Right cardiac atrium (tissue), 5 donors: ENCODE data around the gene C5orf47. TPM values are rescaled to one million over a fixed set of nuclear protein-coding genes. Genes with fewer than 3 reads are reported as not detected.

Experiments
- ATAC-seq, 2 donors: fragments of 200-7000 bp; cut with Tn5 transposase; one replicate each; pipeline versions ENCODE4 v1.8.0 to v1.9.1; 2020; ENCODE audit warnings: moderate library complexity in 2 of 2, mild to moderate bottlenecking in 1 of 2
- DNase-seq, 3 donors: peaks; one replicate each; pipeline ENCODE4 v3.0.0-alpha.2; 2020
- H3K27ac ChIP-seq: one replicate; pipeline ENCODE4 v1.5.1; 2013; ENCODE audit warnings: mild to moderate bottlenecking, low read length, control low read depth, moderate library complexity
- H3K27me3 ChIP-seq: one replicate; pipeline ENCODE4 v1.6.1; 2013; ENCODE audit not compliant: control insufficient read depth, insufficient read depth
- H3K4me1 ChIP-seq: one replicate; pipeline ENCODE4 v1.6.1; 2013; ENCODE audit warnings: low read length; ENCODE audit not compliant: control insufficient read depth, insufficient read depth
- H3K4me3 ChIP-seq: one replicate; pipeline ENCODE4 v1.5.1; 2013; ENCODE audit warnings: low read length, control low read depth
- H3K9me3 ChIP-seq: one replicate; pipeline ENCODE4 v1.6.1; 2013; ENCODE audit warnings: low read length; ENCODE audit not compliant: control insufficient read depth
- WGBS: extraction: QIAGEN DNeasy Blood & Tissue Kit; methylation state at CpG from one replicate; pipeline ENCODE4 v1.1.7; 2013; 5-methylcytosine and 5-hydroxymethylcytosine counted together
- intact Hi-C, 4 donors: fragments of 100-400 bp; cut with DNase I; formaldehyde crosslinking; loops; one replicate each; pipeline versions ENCODE4 v1.11.0 to v1.14.0; 2022 to 2023
- polyA plus RNA-seq: library from polyadenylated mRNA; stranded (reverse); fragments of 200-250 nt; gene quantifications from one replicate; pipeline ENCODE4 v1.2.3, GENCODE V29; 2013
- total RNA-seq, 4 donors: library from RNA; stranded (reverse); fragmentation: NEBNext Ultra II Directional; extraction: Animal tissue kit (Norgen Biotek cat#: 25700); gene quantifications; one replicate each; pipeline ENCODE4 v1.2.1, GENCODE V29; 2021
- donor health status: healthy with polysubstance abuse.
- donor health status: DM: no; HTN: yes; CAD: no.
- donor health status: DM: no; HTN: no; CAD: no.
- donor health status: DM: no; HTN: yes; CAD: no; lungs with severe emphysema.
- donor health status: DM: yes; HTN: yes; CAD: no.

Gene C5orf47
- total and polyA plus RNA-seq, 5 donors, result 0.09 to 0.22 TPM; not detected in 3

DNA sequence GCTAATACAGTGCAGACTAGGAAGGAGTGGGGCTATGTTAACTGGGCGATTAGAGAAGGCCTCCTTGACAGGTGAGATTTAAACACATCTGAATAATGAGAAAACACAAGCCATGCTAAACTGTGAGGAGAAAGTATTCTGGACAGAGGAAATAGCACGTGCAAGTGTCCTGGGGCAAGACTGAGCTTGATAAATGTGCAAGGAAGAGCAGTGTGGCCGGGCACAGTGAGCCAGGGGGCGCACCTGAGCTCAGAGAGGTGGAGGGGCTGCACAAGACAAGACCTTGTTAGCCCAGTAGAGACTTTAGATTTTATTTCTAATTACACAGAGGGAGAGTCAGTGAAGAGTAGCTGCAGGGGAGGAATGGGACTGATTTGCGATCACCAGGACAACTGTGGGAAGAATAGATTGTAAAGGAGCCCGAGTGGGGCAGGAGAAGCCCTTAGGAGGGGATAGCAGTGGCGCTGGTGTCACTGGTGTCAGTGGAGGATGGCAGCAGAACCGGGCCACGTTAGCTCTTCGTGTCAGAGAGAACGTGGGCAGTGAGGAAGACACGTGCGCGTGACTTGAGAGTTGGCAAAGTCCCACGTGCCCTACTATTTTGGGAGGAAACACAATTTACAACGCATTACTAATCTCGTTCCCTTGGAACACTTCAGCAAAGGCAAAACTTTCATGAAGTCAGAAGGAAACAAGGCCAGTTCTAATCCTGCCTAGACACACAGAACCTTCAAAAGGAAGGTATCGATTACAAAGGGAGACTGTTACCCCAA, 17.9 kb upstream of the C5orf47 start:
- no peak overlapping the region for H3K27ac ChIP-seq
- DNase-seq (no peak), ATAC-seq (no peak)
- H3K9me3 ChIP-seq, result no peaks in the 10 kb centered on the region
- H3K4me1 ChIP-seq, result peaks cover 6% of the 10 kb centered on the region
- H3K4me3 ChIP-seq, result no peak overlapping the region
- intact Hi-C loops, result loop anchor here in 1 of 4 donors (5.0 kb wide), 2 partner anchors 84 to 204 kb away; partner anchors contain the start of gene CPEB4
- no peaks in the 10 kb centered on the region for H3K27me3 ChIP-seq
- WGBS, result 62% methylated on average over 18 of the region's 18 CpGs

DNA sequence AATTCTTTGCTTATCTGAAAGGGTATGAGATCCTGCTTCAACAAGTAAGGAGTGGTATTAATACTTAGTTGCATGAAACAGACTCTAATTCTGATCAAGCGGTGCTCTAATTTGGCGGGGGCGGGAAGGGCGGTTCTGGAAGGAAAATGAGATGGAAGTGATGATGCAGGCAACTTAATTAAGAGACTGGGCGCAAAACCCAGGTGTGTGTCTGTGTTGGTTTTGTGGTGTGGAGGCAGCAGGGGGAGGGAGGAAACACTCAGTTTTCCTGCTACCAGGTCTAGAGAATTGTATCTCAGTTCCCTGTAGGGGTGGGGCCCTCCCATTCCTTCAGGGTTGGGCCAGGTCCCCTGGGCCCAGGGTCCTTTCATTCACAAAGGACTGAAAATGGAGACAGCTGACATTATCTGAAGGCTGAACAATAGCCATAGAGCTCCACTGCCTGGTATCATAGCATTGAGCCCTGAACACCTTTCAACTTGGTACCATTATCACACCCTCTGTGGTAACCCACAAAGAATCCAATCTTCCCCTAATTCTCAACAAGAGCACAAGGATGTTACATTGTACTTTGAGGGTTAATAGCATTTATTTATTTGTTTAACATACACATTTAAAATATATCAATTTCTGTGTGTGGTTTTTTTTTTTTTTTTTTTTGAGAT, 17.2 kb upstream of the C5orf47 start:
- intact Hi-C loops, result loop anchor here in 2 of 4 donors (2.0 to 5.0 kb wide), 3 partner anchors 85 to 353 kb away; partner anchors contain the start of gene CPEB4 (in 1 of the 2)
- no peaks in the 10 kb centered on the region for H3K9me3 ChIP-seq
- DNase-seq (no peak), ATAC-seq (no peak)
- peaks cover 6% of the 10 kb centered on the region for H3K4me1 ChIP-seq
- H3K27me3 ChIP-seq, result no peaks in the 10 kb centered on the region
- no peak overlapping the region for H3K27ac ChIP-seq
- no peak overlapping the region for H3K4me3 ChIP-seq
- WGBS, result 87% methylated on average over 5 of the region's 5 CpGs

DNA sequence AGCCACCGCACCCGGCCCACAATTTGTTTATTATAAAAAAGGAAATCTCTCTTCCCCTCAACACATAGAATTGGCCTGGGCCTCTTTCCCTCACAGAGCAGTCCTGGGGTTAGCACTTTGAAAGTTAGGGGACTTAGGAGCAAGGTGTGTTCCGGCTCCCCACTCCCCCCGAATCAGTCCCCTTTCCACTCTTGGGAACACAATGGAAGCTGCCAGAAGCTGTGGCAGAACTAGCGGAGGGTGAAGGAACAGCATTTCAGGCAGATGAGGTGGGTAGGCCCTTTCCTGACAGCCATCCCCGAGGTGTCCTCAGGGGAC, 16.4 kb upstream of the C5orf47 start:
- no peaks in the 10 kb centered on the region for H3K9me3 ChIP-seq
- no peak overlapping the region for H3K4me3 ChIP-seq
- ATAC-seq, result peak in 1 of 2 donors; percentile 36
- peaks cover 6% of the 10 kb centered on the region for H3K4me1 ChIP-seq
- intact Hi-C loops, result loop anchor here in 2 of 4 donors (2.0 to 5.0 kb wide), 3 partner anchors 85 to 354 kb away; partner anchors contain the start of gene CPEB4 (in 1 of the 2)
- no peaks in the 10 kb centered on the region for H3K27me3 ChIP-seq
- WGBS, result 60% methylated on average over 6 of the region's 6 CpGs
- no peak for DNase-seq
- H3K27ac ChIP-seq, result no peak overlapping the region

DNA sequence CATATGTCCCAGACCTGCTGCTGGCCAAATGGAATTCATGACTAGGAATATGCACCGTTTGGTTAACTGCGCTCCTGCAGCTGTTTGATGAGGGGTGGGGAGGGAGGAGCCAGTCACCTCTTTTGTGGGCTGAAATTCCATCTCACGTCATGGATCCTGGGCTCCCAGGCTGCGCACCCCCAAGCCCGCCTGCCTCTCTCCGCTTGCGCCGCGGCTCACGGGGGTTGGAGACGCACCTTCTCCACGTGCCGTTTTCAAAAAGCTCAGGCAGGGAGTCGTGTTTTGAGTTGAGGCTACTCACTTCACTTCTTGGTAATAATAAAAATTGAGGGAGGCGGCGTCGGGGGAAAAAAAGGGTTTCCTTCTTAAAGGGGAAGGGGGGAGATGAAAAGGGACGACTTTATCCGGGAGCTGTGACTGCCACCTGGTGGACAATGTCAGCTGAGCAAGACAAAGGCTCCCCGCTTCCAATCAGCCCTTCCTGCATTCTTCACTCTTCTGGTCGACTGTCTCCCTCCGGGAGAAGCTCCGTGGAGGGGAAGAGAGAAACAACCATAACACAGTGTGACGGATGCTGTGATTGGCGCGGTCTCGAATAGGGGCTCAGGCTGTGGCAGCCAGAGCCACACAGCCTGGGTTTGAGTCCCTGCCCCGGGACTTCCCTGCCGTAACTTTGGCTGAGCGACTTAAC, 15.9 kb upstream of the C5orf47 start:
- H3K27me3 ChIP-seq, result no peaks in the 10 kb centered on the region
- peak overlapping the region; percentile 38 for H3K27ac ChIP-seq
- peak; percentile 83 to 91 (median 87) for DNase-seq
- peaks cover 6% of the 10 kb centered on the region for H3K4me1 ChIP-seq
- intact Hi-C loops, result loop anchor here (1.0 to 5.0 kb wide), 5 partner anchors 86 to 355 kb away; partner anchors contain the start of gene CPEB4 (in 1 of the 4)
- WGBS, result 3% methylated on average over 30 of the region's 30 CpGs
- H3K4me3 ChIP-seq, result peak overlapping the region; percentile 23
- peak; percentile 83 to 85 for ATAC-seq
- H3K9me3 ChIP-seq, result no peaks in the 10 kb centered on the region

DNA sequence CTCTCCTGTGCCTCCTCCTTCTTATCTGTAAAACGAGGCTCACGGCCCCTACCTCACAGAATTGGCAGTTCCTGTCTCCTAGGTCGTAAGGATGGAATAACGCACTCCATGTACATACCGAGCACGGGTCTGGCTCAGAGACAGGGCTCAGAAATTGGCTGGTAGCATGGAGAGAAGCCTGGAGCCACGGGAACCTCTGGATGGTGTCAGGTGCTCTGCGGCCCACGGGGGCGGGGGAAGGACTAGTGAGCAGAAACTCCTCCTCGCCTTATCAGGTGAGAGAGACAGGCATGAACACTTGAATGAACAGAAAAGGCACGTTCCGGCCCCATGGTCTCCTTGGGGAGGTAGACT, 15.4 kb upstream of the C5orf47 start:
- DNase-seq (peak in 2 of 3 donors; percentile 22 to 57), ATAC-seq (peak; percentile 38 to 47)
- Histone ChIP-seq H3K27me3 (no peaks in the 10 kb centered on the region), H3K9me3 (no peaks in the 10 kb centered on the region), H3K27ac (peak overlapping the region; percentile 38), H3K4me1 (peaks cover 6% of the 10 kb centered on the region), H3K4me3 (peak overlapping the region; percentile 23)
- intact Hi-C loops, result loop anchor here (1.0 to 5.0 kb wide), 5 partner anchors 86 to 355 kb away; partner anchors contain the start of gene CPEB4 (in 1 of the 4)
- WGBS, result 6% methylated on average over 13 of the region's 13 CpGs

DNA sequence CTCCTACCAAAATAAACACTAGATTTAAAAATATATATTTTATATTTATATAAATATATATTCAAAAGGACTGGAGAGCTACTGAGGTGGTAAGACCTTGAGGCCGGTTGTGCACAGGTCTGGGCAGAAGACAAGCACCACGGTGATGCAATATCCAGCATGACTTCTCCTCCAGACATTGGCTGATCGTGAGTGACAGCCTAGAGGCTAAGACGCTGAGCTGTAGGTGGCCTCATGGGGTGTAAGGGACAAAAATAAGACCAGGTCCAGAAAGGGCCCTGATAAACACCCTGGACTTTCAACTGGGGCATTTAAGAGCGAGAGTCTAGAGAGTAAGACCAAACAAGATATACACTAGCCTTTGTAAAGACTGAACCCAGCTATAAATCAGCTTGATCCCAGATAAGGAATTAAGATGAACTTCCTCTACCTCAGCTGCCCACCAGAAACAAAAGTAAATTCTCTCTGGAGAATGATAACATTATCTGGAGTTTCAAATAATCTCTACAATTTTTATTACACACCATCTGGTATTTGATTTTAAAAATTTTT, 14.2 kb upstream of the C5orf47 start:
- Histone ChIP-seq H3K27me3 (no peaks in the 10 kb centered on the region), H3K4me1 (peaks cover 6% of the 10 kb centered on the region), H3K4me3 (no peak overlapping the region), H3K27ac (no peak overlapping the region), H3K9me3 (no peaks in the 10 kb centered on the region)
- 64% methylated on average over 5 of the region's 5 CpGs for WGBS
- intact Hi-C loops, result loop anchor here in 1 of 4 donors (5.0 kb wide), 2 partner anchors 87 to 207 kb away; partner anchors contain the start of gene CPEB4
- ATAC-seq (no peak), DNase-seq (no peak)

DNA sequence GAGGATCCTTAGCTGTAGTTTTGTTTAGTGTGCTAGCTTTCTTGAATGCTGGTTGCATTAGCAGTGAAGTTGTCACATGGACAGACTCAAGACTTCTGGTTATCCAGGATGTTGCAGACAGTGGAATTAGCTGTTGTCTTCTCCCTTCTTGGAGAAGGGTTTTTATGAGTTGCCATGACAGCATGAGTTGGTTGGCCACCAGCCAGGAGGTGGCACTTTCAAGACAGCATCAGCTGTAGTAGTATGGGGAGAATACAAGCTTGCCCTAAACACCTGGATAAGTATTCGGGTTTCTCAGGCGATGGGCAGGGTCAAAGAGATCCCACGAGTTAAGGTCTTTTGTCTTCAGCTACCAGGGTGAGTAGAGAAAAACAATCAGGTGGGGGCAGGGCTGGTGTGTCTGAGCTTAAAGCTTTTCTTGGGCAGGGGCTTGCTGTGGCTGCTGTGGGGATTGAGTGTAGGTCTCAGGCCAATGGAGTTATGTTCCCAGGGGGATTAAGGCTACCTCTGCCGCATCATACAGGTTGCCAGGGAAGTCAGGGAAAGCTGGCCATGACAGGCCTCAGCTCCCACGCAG, 7.7 kb upstream of the C5orf47 start:
- Histone ChIP-seq H3K27ac (no peak overlapping the region), H3K27me3 (no peaks in the 10 kb centered on the region), H3K9me3 (no peaks in the 10 kb centered on the region), H3K4me1 (no peaks in the 10 kb centered on the region), H3K4me3 (no peak overlapping the region)
- 70% methylated on average over 5 of the region's 5 CpGs for WGBS
- intact Hi-C loops, result no loop called here
- DNase-seq, result no peak
- ATAC-seq, result no peak

DNA sequence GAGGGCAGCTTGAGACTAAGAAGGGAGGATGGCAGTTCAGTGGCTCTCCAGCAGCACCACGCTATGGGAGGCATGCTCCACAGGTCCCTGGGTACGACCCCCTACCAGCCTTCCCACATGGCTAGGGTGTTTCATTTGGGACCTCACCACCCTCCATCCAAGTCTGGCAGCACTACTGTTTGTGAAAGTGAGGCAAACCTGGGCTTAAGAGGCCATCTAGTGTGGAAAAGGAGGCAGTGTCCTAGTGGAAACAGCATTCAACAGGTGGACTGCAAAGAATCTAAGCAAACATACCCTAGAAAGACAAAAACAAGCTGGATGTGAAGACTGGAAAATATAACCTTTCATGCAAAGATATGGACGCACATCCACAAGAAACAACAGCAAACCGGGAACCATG, 4.8 kb upstream of the C5orf47 start:
- Histone ChIP-seq H3K27ac (no peak overlapping the region), H3K9me3 (no peaks in the 10 kb centered on the region), H3K4me3 (no peak overlapping the region), H3K27me3 (no peaks in the 10 kb centered on the region), H3K4me1 (no peaks in the 10 kb centered on the region)
- ATAC-seq (peak; percentile 43 to 63), DNase-seq (no peak)
- WGBS, result 40% methylated on average over 4 of the region's 4 CpGs
- intact Hi-C loops, result no loop called here

DNA sequence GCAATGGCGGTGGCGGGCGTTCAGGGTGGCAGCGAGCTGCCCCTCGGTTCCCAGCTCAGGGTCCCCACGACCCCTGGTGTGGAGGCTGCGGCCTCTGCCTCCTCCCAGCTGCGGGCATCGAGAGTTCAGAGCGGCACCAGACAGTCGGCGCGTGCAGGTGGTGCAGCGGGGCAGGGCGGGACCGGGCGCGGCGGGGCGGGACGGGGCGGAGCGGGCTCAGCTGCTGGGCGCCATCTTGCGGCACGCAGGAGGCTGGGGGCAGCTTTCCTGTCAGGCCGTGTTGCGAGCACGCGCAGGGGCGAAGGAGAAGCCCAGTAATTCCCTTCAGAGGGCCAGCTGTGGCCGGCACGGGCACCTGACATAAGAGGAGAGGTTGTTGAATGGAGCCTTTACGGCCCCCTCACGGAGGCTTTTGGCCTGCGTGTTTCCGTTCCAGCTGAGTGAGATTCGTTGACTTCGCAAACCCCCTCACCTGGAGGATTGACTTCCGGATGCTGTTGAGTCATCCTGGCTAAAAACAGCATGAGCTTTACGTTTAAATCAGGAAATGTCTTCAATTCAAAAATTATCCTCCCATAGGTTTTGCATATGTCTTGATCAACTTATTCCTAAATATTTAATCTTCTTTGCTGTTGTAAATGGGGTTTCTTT, 587 bp downstream of the C5orf47 start:
- ATAC-seq, result peak; percentile 26 to 28

DNA sequence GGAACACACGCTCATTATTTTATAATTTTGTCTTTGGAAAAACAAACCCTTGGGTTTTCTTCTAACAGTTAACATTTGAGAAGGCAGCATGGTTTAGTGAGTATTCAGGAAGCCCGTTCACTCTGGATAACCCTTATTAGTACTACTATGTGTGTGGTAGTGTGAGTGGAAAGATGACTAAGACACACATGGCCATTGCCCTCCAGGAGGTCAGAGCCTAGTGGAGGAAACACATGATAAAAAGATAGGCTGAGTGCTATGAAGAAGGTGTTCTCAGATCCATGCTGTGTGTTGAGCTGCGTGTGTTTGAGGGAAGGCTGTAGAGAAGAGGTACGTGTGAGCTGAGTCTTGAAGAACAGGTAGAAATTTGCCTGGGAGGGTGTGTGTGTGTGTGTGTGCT, 8.4 kb downstream of the C5orf47 start:
- no peak overlapping the region for H3K27ac ChIP-seq
- ATAC-seq, result no peak
- intact Hi-C loops, result no loop called here
- no peaks in the 10 kb centered on the region for H3K27me3 ChIP-seq
- H3K4me3 ChIP-seq, result no peak overlapping the region
- 62% methylated on average over 4 of the region's 4 CpGs for WGBS
- no peaks in the 10 kb centered on the region for H3K4me1 ChIP-seq
- H3K9me3 ChIP-seq, result no peaks in the 10 kb centered on the region
- DNase-seq, result peak in 1 of 3 donors; percentile 18

More for the DNA sequence above, 587 bp downstream of the C5orf47 start:
- no peaks in the 10 kb centered on the region for H3K9me3 ChIP-seq
- H3K4me1 ChIP-seq, result no peaks in the 10 kb centered on the region
- H3K27me3 ChIP-seq, result no peaks in the 10 kb centered on the region
- H3K4me3 ChIP-seq, result no peak overlapping the region
- no peak for DNase-seq
- H3K27ac ChIP-seq, result no peak overlapping the region
- intact Hi-C loops, result no loop called here
- whole genome bisulfite sequencing, result 97% methylated on average over 41 of the region's 41 CpGs
